Right lobe of liver (tissue), 4 donors: ENCODE measurements around the gene CREB5.

ENCODE experiments used
- POLR2A ChIP-seq: fragments of 450-650 bp; IDR thresholded peaks from one replicate; pipeline ENCODE4 v1.6.1; 2017; ENCODE audit warnings: antibody characterized with exemption, mild to moderate bottlenecking
- TF ChIP-seq, protein P1 (sequence below), 4 donors: fragments of 200-600 bp in 3 of 4; fragments of 450-650 bp in 1 of 4; IDR thresholded peaks; one replicate each; pipeline versions ENCODE4 v1.5.1 to v1.8.0; 2016 to 2022; ENCODE audit warnings: antibody characterized with exemption in 4 of 4, mild to moderate bottlenecking in 2 of 4
- donor health status: DM: no; HTN: no; CAD: no.
- donor health status: DM: no; HTN: no; CAD: no.
- donor health status: DM: no; HTN: yes; CAD: no.

GRCh38 chr7:28623105-28623730 lies 210.9 kb downstream of the CREB5 start:
- TF ChIP-seq, protein P1, sequence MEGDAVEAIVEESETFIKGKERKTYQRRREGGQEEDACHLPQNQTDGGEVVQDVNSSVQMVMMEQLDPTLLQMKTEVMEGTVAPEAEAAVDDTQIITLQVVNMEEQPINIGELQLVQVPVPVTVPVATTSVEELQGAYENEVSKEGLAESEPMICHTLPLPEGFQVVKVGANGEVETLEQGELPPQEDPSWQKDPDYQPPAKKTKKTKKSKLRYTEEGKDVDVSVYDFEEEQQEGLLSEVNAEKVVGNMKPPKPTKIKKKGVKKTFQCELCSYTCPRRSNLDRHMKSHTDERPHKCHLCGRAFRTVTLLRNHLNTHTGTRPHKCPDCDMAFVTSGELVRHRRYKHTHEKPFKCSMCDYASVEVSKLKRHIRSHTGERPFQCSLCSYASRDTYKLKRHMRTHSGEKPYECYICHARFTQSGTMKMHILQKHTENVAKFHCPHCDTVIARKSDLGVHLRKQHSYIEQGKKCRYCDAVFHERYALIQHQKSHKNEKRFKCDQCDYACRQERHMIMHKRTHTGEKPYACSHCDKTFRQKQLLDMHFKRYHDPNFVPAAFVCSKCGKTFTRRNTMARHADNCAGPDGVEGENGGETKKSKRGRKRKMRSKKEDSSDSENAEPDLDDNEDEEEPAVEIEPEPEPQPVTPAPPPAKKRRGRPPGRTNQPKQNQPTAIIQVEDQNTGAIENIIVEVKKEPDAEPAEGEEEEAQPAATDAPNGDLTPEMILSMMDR (IDR thresholded peaks at IDR 0.05) = no peak
- no peak for TF ChIP-seq POLR2A
